K562 treated with DMSO at 1 percent for 12 hours (cell line): Measurements from ENCODE around the gene CCDC146. TPM values are rescaled to one million over a fixed set of nuclear protein-coding genes. Genes with fewer than 3 reads are reported as not detected.

Experiments used
- total RNA-seq: library from RNA; unstranded; fragments of 300-600 nt; gene quantifications from 2 replicates; pipeline ENCODE4 v1.2.3, GENCODE V29; 2022; ENCODE audit not compliant: insufficient read depth

Gene CCDC146
- total RNA-seq, result 0.84 and 2.9 TPM in 2 replicates

GRCh38 chr7:77121860-77122681 is at the start of gene CCDC146:
TSS of gene CCDC146 (plus strand) at chr7:77122615. CDS start at chr7:77167669, 45,054 bp downstream.

DNA sequence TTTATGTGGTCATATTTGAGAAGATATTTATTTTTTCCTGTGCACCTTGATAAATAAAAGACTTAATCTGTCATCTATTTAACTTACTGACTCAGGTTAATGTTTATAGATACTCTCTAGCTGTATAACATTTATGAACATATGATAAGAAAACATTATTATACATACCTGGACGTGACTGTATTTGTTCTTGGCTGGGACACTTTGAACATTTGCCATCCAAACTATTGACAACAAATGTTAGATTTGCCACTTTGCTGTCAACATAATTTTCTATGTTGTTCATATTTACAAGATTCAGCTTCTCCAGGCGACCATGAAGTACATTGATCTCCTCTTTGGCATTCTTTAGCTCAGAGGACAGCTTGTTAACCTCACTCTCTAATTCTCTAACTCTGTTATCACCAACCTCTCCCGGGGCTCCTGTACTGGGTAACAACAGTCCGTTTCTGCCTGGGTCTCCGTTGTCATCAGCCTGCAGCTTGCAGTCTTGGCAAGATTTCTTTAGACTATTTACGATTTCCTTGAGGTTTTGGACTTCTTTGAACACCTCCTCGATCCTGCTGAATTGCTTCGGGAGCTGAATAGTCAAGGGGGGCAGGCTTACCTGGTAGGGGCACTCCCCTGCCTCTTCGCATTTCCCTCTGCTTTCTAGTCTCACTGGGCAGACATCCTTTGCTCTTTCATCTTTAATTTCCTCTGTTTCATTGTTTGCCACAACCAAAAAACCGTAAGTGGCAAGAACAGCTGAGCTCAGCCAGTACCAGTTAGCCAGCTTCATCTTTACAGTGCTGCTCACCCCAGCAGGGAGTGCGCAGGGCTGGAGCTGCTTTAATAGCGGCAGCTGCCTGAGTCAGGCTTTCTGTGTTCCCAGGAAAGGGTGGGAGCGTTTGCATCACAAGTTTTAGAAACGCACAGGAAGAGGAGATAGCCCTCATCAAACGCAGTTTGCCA is 76.9 kb downstream of the CCDC146 start, which contains the start of gene FGL2:
Gene FGL2, minus strand, starts transcription at position 807 of the 954 bp plus-strand sequence. Its CDS starts 26 bp downstream, at position 781.

Other genes with a start within 250 kb of the CCDC146 start
- not detected in 2 replicates for gene SPDYE17, start 90.3 kb upstream of the CCDC146 start, total RNA-seq
- gene SPDYE18, start 60.1 kb upstream of the CCDC146 start, total RNA-seq, result not detected in 2 replicates
- gene FGL2, start 77.2 kb downstream of the CCDC146 start, total RNA-seq, result not detected in 2 replicates